HG03571 (cell line): ENCODE data around the gene CLCN2.

Experiments used
- ATAC-seq: cut with Tn5 transposase; IDR thresholded peaks from one replicate; pipeline ENCODE4 v1.9.1; 2021; ENCODE audit not compliant: unreplicated experiment

CLCN2 gene

DNA sequence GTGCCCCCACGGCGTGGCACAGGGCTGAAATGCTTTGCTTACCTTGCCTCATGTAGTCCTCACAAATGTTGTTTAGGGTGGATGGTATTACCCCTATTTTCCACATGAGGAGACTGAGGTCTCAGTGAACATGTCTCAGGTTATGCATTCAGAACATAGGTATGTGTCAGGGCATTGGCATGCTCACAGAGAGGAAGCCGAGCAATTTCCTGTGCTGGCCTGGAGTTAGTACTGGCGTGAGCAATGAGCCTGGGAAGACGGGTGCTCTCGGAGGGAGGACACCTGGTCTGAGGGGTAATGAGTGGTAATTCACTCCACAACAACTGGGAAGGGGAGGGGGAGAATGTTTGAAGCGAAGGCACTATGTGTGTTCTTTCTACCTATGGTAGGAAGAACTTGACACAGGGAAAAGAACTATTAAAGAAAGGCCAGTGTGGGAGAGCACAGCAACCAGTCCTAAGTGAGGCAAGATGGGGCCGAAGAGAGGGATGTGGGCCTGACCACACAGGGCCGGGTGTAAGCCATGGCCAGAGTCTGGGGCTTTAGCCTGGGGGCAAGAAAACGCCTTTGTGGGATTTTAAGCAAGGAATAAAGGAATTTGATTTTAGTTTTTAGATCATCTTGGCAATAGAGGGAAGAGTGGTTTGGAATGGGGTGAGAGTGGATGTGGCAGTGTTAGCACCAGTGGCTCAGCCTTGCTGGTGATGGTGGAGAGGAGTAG, 28.9 kb downstream of the CLCN2 start:
- ATAC-seq: no peak

DNA sequence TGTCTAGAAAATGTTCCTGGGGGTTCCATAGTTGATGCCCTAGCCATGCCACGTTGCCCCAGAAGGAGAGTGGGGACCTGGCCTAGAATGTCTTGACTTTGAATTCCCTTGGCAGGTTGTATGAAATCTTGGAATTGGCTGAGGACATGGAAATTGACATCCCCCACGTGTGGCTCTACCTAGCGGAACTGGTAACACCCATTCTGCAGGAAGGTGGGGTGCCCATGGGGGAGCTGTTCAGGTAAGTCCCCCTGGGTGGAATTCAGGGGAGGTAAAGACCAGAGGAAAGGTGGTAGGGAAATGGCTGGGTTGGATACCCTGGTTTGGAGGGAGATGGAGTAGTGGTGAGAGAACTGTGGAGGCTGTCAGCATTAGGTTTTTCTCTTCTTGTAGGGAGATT, 32.9 kb downstream of the CLCN2 start:
- ATAC-seq: no peak

DNA sequence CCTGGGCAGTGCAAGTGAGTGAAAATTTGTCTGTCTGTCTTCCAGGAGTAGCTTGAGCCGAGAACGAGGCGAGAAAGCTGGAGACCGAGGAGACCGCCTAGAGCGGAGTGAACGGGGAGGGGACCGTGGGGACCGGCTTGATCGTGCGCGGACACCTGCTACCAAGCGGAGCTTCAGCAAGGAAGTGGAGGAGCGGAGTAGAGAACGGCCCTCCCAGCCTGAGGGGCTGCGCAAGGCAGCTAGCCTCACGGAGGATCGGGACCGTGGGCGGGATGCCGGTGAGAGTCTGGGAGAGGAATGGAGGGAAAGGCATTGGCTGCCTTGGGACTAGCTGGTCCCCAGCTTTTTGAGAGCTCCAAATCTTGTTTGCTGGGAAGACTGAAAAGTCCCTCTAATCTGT, 34.2 kb downstream of the CLCN2 start:
- ATAC-seq: no peak

DNA sequence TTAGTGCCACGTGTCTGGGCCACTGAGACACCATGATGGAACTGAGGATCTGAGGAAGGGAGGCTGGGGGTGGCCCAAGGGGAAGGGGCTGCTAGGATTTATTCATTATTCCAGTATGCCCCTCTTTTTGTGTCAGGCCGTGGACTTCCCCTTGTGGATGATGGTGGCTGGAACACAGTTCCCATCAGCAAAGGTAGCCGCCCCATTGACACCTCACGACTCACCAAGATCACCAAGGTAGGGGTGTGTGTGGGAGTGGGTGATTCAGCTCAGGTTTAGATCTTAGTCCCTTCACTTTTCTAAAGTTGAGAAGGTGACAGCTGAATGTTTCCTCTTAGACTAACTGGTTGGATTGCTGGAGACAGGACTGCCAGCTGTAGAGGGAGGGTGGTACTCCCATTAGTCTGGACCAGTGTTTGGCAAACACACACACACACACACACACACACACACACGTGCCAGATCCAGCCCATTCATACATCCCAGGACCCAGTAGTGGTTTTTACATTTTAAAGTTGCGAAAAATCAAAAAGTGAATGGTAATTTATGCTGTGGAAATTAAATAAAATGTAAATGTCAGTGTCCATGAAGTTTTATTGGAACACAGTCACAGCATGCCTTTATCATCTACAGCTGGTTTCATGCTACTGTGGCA, 35.6 kb downstream of the CLCN2 start:
- ATAC-seq: no peak

DNA sequence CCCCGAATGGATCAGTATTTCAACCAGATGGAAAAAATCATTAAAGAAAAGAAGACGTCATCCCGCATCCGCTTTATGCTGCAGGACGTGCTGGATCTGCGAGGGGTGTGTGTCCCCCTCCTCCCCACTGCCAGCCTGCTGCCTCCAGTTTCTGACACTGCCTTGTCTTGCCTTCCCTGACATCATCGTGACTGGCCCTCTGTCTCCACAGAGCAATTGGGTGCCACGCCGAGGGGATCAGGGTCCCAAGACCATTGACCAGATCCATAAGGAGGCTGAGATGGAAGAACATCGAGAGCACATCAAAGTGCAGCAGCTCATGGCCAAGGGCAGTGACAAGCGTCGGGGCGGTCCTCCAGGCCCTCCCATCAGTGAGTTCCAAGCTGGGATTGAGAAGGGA, 36.1 kb downstream of the CLCN2 start:
- no peak for ATAC-seq

DNA sequence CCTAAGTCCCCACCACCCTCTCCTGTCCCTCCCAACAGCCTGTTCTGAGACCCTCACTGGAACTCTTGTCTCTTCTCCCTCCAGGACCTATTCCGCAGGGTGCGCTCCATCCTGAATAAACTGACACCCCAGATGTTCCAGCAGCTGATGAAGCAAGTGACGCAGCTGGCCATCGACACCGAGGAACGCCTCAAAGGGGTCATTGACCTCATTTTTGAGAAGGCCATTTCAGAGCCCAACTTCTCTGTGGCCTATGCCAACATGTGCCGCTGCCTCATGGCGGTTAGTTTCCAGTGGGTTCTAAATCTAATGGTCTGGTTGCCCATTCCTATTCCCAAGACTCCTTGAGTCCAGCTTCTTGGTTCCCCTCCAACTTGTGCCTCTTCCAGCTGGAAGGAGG, 37.7 kb downstream of the CLCN2 start:
- ATAC-seq: no peak

DNA sequence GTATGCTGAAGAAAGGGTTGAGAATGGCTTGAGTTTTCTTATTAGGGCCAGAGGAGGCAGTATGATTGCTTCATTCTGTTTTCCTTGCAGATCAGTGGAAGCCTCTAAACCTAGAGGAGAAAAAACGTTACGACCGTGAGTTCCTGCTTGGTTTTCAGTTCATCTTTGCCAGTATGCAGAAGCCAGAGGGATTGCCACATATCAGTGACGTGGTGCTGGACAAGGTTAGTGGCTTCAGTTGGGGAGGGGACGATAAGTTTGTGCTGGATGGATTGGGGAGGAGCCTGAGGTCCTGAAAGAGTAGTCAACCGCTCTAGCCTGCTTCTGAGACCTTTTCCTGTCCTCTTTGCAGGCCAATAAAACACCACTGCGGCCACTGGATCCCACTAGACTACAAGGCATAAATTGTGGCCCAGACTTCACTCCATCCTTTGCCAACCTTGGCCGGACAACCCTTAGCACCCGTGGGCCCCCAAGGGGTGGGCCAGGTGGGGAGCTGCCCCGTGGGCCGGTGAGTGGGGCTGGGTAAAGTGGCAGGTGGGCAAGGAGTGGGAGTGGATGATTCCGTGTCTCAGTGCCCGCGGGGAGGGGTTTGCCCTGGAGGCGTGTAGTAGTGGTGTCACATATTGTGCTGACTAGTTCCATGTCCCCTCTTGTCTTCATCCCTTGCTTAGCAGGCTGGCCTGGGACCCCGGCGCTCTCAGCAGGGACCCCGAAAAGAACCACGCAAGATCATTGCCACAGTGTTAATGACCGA, 38.5 kb downstream of the CLCN2 start:
- ATAC-seq: no peak

DNA sequence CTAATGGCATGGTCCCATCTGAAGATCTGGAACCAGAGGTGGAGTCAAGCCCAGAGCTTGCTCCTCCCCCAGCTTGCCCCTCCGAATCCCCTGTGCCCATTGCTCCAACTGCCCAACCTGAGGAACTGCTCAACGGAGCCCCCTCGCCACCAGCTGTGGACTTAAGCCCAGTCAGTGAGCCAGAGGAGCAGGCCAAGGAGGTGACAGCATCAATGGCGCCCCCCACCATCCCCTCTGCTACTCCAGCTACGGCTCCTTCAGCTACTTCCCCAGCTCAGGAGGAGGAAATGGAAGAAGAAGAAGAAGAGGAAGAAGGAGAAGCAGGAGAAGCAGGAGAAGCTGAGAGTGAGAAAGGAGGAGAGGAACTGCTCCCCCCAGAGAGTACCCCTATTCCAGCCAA, 39.7 kb downstream of the CLCN2 start:
- no peak for ATAC-seq

DNA sequence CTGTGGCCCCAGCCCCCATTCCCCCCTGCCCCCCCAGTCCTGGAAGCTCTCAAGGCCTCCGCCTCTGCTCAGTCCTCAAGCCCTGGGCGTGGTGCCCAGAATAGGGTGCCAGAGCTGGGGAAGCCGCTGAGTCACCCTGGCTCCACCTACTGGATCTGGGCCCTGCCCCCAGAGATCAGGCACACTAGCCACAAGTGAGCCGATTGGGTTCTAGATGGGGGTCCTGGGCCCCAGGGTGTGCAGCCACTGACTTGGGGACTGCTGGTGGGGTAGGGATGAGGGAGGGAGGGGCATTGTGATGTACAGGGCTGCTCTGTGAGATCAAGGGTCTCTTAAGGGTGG, 41.3 kb downstream of the CLCN2 start:
- ATAC-seq: no peak

DNA sequence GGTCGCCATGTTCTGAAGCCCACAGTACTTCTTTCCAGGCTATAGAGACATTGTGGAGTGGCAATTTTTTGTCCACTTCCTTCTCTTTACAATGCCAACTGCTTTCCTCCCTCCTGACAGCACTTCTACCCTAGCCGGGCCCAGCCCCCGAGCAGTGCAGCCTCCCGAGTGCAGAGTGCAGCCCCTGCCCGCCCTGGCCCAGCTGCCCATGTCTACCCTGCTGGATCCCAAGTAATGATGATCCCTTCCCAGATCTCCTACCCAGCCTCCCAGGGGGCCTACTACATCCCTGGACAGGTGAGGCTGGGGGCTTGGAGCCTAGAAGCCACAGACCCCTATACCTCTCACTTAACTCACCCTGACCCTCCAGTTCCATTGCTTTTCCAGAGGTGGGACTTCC, 44.2 kb downstream of the CLCN2 start:
- ATAC-seq: no peak

DNA sequence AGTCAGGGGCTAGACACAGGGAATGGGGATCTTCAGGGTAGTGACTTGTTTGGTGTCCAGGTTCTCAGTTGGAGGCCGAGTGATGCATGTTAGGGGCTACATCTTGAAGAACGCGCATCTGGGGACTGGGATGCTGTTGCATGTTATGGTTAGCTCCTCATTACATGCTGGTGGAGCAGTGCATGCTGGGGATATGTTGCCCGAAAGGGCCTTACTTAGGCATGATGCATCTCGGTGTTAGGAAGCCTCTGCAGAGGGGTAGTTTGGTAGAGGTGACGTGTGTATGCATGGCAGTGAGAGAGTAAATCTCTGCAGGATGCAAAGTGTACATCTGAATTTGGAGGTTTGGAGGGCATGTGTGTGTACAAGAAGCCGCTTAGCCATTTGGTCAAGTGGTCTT, 44.6 kb downstream of the CLCN2 start:
- no peak for ATAC-seq

DNA sequence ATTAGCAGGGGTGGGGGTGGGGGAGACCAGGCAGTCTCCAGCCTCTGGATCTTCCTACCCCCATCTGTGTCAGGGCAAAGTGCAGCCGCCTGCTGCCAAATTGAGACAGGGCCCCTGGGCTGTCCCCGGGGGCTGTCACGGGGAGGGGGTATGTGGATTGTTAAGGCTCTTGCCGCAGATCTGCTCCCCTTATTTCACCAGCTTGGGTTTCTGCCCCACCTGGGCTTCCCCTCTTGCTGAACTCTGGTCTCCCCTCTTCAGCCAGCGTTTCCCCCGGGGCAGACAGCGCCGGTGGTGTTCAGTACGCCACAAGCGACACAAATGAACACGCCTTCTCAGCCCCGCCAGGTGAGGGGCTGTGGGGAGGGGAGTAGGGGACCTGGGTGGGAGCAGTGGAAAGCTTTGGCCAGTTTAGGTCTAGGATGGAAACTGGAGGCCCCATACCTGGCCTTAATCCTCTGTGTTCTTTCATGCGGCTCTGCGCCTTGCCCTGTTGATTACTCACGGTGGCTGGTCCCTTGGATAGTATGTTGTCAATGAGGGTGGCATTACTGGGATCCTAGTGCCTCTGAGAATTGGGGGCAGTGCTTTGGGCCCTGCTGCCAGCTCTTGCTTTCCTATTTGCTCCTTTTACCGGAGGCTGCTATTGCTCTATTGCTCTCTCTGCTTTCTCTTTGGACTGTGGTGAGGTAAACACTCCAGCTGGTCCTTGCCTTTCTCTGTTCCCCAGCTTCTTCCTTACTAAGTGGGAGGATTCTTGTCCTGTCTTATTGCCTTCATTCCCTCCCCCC, 45.3 kb downstream of the CLCN2 start:
- ATAC-seq: no peak

DNA sequence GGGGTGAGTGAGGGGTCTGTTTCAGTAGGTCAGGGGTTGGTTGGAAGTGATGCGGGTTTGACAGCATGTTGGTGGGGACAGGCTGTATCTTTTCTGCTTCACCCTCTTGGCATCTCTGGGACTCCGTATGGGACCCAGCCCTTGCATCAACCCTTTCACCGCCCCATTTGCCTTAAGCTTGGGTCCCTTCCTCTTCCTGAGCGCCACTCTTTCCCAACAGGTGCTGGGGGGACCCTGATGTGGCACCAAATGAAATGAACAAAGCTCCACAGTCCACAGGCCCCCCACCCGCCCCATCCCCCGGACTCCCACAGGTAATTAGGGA, 45.9 kb downstream of the CLCN2 start:
- no peak for ATAC-seq

DNA sequence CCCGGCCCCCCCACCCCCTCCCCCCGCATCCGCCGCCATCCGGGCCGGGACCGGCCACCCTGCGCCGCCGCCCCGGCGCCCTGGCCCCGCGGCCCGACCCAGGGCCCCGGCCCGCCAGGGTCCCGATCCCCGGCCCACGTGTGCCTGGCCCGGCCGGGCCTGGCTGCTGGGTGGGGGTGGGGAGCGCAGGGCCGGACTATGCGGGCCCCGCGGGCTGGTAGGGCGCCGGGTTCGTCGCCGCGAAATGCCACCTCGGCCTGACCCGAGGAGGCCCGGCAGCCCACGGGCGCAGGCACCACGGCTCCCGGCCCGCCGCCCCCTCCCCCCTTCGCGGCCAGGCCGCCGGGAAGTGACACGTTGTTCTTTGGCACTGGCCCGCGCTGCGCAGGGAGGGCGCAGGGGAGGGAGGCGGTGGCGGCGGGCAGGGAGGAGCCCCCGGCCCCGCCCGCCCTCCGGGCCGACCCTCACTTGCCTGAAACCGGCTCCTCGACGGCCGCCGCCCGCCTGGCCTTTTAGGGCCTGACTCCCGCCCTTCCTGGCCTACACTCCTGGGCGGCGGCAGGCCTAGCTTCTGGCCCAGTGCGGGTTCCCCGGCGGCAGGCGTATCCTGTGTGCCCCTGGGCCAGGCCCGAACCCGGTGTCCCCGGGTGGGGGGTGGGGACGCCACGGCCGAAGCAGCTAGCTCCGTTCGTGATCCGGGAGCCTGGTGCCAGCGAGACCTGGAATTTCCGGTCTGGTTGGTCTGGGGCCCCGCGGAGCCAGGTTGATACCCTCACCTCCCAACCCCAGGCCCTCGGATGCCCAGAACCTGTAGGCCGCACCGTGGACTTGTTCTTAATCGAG, 46.5 kb downstream of the CLCN2 start:
- peak; percentile 26 for ATAC-seq

DNA sequence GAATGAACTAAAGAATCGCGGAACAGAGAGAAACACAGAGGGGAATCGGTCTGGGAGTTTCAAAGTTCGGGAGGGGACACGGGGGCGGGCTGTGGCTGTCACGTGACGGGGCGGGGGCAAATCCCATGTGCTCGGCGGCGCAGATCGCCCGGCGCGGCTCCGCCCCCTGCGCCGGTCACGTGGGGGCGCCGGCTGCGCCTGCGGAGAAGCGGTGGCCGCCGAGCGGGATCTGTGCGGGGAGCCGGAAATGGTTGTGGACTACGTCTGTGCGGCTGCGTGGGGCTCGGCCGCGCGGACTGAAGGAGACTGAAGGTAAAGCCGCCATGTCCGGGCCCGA, 47.1 kb downstream of the CLCN2 start, which contains the start of gene EIF4G1:
TSS of gene EIF4G1 (plus strand) at position 244 of the 337 bp plus-strand sequence. CDS start 1,191 bp downstream, outside the sequence.
- peak; percentile 77 for ATAC-seq

DNA sequence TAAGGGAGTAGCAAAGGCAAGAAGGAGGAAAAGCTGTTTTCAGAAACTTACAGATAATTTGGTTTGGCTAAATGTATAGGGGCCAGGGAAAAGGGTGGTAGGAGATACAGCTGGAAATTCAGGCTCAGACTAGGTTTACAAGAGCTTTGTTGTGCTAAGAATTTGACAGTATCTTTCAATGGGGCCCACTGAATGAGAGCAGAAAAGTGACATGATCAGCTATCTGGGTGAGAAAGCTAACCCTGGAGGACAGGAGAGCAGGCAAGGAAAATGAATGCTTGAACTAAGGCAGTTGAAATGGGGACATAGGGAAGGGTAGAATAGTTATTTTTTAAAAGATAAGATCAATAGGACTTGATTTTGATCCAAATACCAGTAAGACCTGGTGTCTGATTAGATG, 49.8 kb downstream of the CLCN2 start:
- ATAC-seq: no peak

DNA sequence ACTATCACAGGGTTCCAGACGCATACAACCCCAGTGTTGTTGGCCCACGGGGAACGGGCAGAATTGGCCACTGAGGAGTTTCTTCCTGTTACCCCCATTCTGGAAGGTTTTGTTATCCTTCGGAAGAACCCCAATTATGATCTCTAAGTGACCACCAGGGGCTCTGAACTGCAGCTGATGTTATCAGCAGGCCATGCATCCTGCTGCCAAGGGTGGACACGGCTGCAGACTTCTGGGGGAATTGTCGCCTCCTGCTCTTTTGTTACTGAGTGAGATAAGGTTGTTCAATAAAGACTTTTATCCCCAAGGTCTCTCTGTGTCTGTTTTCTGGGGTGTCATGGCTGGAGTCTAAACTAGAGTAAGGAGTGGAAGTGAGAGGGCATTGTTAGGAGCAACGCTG, 52.7 kb downstream of the CLCN2 start:
- no peak for ATAC-seq

DNA sequence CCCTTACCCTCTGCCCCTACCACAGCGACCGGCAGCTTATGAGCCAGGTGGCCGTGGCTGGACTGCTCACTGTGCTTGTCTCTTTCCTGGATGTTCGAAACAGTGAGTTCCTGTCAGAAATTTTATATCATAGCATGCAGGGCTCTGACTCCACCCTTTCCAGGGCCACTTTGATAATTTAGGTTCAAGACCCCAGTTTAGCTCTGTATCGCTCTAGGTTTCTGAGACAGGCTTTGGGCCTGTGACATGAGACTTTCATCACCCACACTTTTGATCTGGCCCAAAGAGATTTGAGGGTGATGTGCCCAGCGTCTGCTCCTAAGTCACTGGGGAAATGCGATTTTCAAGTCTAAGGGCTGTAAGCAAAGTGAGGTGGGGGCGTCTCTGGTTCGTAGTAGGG, 53.5 kb downstream of the CLCN2 start:
- ATAC-seq: no peak

DNA sequence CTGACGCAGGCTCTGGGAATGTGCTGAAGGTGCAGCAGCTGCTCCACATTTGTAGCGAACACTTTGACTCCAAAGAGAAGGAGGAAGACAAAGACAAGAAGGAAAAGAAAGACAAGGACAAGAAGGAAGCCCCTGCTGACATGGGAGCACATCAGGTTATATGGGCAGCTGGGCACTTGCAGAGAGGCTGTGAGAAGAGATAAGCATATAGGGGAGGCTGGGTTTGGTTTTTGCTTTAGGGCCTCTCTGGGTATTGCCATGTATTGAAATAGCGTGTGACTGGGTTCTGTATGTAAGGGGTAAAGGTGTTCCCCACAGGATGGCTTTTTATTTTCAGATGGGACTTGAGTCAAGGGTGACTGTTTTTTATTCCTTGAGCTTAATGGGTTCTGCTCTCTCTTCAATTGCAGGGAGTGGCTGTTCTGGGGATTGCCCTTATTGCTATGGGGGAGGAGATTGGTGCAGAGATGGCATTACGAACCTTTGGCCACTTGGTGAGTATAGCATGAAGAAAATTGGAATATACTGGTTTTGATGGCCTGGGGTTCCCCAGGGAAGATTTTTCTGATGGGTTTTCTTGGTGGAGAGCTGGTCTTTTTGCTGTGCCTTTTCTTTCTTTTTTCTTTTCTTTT, 54.9 kb downstream of the CLCN2 start:
- ATAC-seq: no peak

DNA sequence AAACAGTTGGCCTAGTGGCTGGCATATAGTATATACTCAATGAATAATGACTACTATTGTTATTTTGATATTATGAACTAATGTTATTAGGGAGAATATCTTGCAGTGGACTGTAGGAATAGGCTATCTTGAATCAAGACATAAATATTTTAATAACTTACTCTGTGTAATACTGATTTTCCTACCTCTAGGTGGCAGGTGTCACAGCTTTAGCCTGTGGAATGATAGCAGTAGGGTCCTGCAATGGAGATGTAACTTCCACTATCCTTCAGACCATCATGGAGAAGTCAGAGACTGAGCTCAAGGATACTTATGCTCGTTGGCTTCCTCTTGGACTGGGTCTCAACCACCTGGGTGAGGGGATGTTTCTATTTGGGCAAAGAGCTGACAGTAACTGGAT, 55.8 kb downstream of the CLCN2 start:
- no peak for ATAC-seq
